Gastroesophageal sphincter (tissue), 4 donors: Measurements from ENCODE around the gene ACTN2. TPM values are rescaled to one million over a fixed set of nuclear protein-coding genes. Genes with fewer than 3 reads are reported as not detected.

Experiments
- ATAC-seq: fragments of 150-250 bp; one replicate; pipeline ENCODE4 v1.9.1; 2016; ENCODE audit warnings: mild to moderate bottlenecking, moderate library complexity
- H3K27ac ChIP-seq, 4 donors: fragments of 200-600 bp; sonication (generic) in 3 of 4; 1 replicate in 3 of 4; 2 replicates in 1 of 4; pipeline ENCODE4 v1.5.1; 2016 to 2019
- H3K27me3 ChIP-seq: fragments of 200-600 bp; sonication (generic); one replicate; pipeline ENCODE4 v1.5.1; 2019
- H3K36me3 ChIP-seq, 2 donors: fragments of 200-600 bp; sonication (generic); one replicate each; pipeline ENCODE4 v1.5.1; 2019; ENCODE audit warnings: control low read depth in 1 of 2
- H3K4me1 ChIP-seq, 3 donors: fragments of 200-600 bp; sonication (generic); 1 replicate in 2 of 3; 2 replicates in 1 of 3; pipeline ENCODE4 v1.5.1; 2016 to 2019; ENCODE audit warnings: control low read depth in 2 of 3
- H3K4me3 ChIP-seq, 2 donors: fragments of 200-600 bp; sonication (generic); one replicate each; pipeline ENCODE4 v1.5.1; 2019; ENCODE audit warnings: mild to moderate bottlenecking in 1 of 2, moderate library complexity in 1 of 2
- H3K9me3 ChIP-seq, 3 donors: fragments of 200-600 bp; sonication (generic); one replicate each; pipeline ENCODE4 v1.5.1; 2017 to 2019; ENCODE audit warnings: control low read depth in 2 of 3
- EP300 ChIP-seq: sonication (generic); formaldehyde crosslinking; IDR thresholded peaks from one replicate; pipeline ENCODE4 v1.6.1; 2017; ENCODE audit warnings: antibody characterized with exemption, mild to moderate bottlenecking
- POLR2A ChIP-seq, 2 donors: fragments of 450-650 bp; IDR thresholded peaks; one replicate each; pipeline ENCODE4 v1.6.1; 2017; ENCODE audit warnings: antibody characterized with exemption in 2 of 2, mild to moderate bottlenecking in 2 of 2, moderate library complexity in 1 of 2
- POLR2AphosphoS5 ChIP-seq: sonication (generic); formaldehyde crosslinking; IDR thresholded peaks from one replicate; pipeline ENCODE4 v1.6.1; 2017; ENCODE audit warnings: antibody characterized with exemption
- WGBS, 2 donors: methylation state at CpG; one replicate each; pipeline ENCODE4 v1.1.5; 2018; ENCODE audit warnings: low coverage in 1 of 2; 5-methylcytosine and 5-hydroxymethylcytosine counted together
- total RNA-seq, 4 donors: library from RNA; depleted of rRNA; stranded (reverse); fragments of >200 nt; gene quantifications; one replicate each; pipeline ENCODE4 v1.1.0, GENCODE V29; 2016
- TF ChIP-seq, protein P1 (sequence below), 4 experiments: fragments of 200-600 bp in 2 of 4; fragments of 450-650 bp in 2 of 4; sonication (generic) in 1 of 4; IDR thresholded peaks; one replicate each; pipeline ENCODE4 v1.5.1; 2017 to 2019; ENCODE audit warnings: antibody characterized with exemption in 4 of 4, mild to moderate bottlenecking in 2 of 4, moderate library complexity in 2 of 4

The ACTN2 gene
- total RNA-seq, 4 donors from 2014 or later: 5.7 to 21.3 (median 14.1) TPM

GRCh38 chr1:236765831-236766230 is 79.5 kb downstream of the ACTN2 start:
- Histone ChIP-seq H3K4me1 (no peaks in the 10 kb centered on the region), H3K36me3 (peaks cover 0 to 23% of the 10 kb centered on the region in 2 donors), H3K27me3 (no peaks in the 10 kb centered on the region), H3K9me3 (no peaks in the 10 kb centered on the region), H3K27ac (no peak overlapping the region), H3K4me3 (no peak overlapping the region)
- no peak for ATAC-seq
- WGBS, 2 donors: 75 to 87% methylated on average over 6 of the region's 6 CpGs
- TF ChIP-seq EP300 (no peak), POLR2AphosphoS5 (no peak), POLR2A (IDR thresholded peaks at IDR 0.05) (no peak)
- TF ChIP-seq, protein P1, sequence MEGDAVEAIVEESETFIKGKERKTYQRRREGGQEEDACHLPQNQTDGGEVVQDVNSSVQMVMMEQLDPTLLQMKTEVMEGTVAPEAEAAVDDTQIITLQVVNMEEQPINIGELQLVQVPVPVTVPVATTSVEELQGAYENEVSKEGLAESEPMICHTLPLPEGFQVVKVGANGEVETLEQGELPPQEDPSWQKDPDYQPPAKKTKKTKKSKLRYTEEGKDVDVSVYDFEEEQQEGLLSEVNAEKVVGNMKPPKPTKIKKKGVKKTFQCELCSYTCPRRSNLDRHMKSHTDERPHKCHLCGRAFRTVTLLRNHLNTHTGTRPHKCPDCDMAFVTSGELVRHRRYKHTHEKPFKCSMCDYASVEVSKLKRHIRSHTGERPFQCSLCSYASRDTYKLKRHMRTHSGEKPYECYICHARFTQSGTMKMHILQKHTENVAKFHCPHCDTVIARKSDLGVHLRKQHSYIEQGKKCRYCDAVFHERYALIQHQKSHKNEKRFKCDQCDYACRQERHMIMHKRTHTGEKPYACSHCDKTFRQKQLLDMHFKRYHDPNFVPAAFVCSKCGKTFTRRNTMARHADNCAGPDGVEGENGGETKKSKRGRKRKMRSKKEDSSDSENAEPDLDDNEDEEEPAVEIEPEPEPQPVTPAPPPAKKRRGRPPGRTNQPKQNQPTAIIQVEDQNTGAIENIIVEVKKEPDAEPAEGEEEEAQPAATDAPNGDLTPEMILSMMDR (IDR thresholded peaks at IDR 0.05): no peak

DNA sequence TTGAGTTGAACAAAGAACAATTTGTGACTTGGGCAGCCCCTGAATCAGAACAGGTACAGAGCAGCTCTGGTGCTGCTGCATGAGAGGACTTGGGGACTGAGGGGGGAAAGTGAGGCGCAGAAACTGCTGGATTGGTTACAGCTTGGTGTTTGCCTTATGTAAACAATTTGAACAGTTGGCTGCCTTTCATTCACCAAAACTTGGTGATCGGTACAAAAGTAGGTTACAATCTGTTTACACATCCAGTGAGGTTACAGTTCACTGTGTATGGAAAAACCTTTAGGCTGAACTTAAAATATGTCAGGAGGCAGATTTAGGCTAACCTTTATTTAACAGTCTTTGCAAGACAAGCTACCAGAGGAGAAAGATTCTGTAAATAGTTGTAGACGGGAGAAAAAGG is 80.2 kb downstream of the ACTN2 start:
- no peak for TF ChIP-seq EP300
- no peak for TF ChIP-seq POLR2A (IDR thresholded peaks at IDR 0.05)
- TF ChIP-seq, protein P1 (IDR thresholded peaks at IDR 0.05): no peak
- TF ChIP-seq POLR2AphosphoS5: no peak
- Histone ChIP-seq H3K27ac (no peak overlapping the region), H3K9me3 (no peaks in the 10 kb centered on the region), H3K4me1 (no peaks in the 10 kb centered on the region), H3K36me3 (peaks cover 0 to 16% of the 10 kb centered on the region in 2 donors), H3K4me3 (no peak overlapping the region), H3K27me3 (no peaks in the 10 kb centered on the region)
- ATAC-seq: no peak
- WGBS, 2 donors: 30 to 52% methylated on average over 3 of the region's 3 CpGs

GRCh38 chr1:236767276-236767675 is 81.0 kb downstream of the ACTN2 start:
- Histone ChIP-seq H3K9me3 (no peaks in the 10 kb centered on the region), H3K27ac (no peak overlapping the region), H3K36me3 (peaks cover 0 to 12% of the 10 kb centered on the region in 2 donors), H3K4me1 (no peaks in the 10 kb centered on the region), H3K4me3 (no peak overlapping the region), H3K27me3 (no peaks in the 10 kb centered on the region)
- no peak for ATAC-seq
- TF ChIP-seq POLR2A (IDR thresholded peaks at IDR 0.05) (no peak), POLR2AphosphoS5 (no peak), EP300 (no peak)
- TF ChIP-seq, protein P1 (IDR thresholded peaks at IDR 0.05): no peak
- 82 to 92% methylated on average over 4 to 6 of the region's 6 CpGs for WGBS, 2 donors

- Histone ChIP-seq H3K27ac (no peak overlapping the region), H3K36me3 (no peaks in the 10 kb centered on the region), H3K4me3 (no peak overlapping the region), H3K27me3 (no peaks in the 10 kb centered on the region), H3K4me1 (no peaks in the 10 kb centered on the region), H3K9me3 (no peaks in the 10 kb centered on the region)
- ATAC-seq: no peak
- no peak for TF ChIP-seq POLR2AphosphoS5
- no peak for TF ChIP-seq EP300
- TF ChIP-seq, protein P1 (IDR thresholded peaks at IDR 0.05): no peak
- TF ChIP-seq POLR2A (IDR thresholded peaks at IDR 0.05): no peak
Observed at GRCh38 chr1:236768601-236769000, 82.3 kb downstream of the ACTN2 start.

DNA sequence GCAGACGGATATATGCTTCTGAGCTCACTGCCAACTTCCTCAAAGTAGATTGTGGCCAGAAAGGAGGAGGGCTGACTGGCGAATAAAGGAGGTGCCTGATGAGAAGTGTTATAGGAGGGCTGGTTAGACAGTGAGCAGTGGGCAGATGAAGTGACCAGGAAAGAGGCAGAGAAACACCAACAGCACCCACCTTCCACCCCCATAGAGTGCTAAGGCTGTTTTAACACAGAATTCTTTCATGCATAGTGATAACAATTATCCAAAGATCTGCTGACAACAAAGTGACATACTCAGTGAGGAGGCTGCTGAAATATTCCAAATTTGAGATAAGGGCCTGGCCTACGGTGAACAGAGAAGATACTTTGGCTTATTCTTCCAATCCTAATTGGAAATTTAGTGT is 87.6 kb downstream of the ACTN2 start:
- 77 to 92% methylated on average over 1 to 2 of the region's 3 CpGs for WGBS, 2 donors

More for the DNA sequence above, 87.6 kb downstream of the ACTN2 start:
- Histone ChIP-seq H3K27me3 (no peaks in the 10 kb centered on the region), H3K4me3 (no peak overlapping the region), H3K27ac (no peak overlapping the region), H3K9me3 (peaks cover 0 to 4% (median 0%) of the 10 kb centered on the region in 3 donors), H3K36me3 (no peaks in the 10 kb centered on the region), H3K4me1 (no peaks in the 10 kb centered on the region)
- ATAC-seq: no peak
- TF ChIP-seq EP300 (no peak), POLR2AphosphoS5 (no peak), POLR2A (IDR thresholded peaks at IDR 0.05) (no peak)
- TF ChIP-seq, protein P1 (IDR thresholded peaks at IDR 0.05): no peak
